Measurements from ENCODE around the gene PCDHB4. TPM values are rescaled to one million over a fixed set of nuclear protein-coding genes. Genes with fewer than 3 reads are reported as not detected.

PCDHB4 gene
- total and polyA plus RNA-seq, 2 donors (not counting 3 experiments of a cell fraction or from before 2014, with no cell fraction given), result 0.10 TPM; not detected in 1

DNA sequence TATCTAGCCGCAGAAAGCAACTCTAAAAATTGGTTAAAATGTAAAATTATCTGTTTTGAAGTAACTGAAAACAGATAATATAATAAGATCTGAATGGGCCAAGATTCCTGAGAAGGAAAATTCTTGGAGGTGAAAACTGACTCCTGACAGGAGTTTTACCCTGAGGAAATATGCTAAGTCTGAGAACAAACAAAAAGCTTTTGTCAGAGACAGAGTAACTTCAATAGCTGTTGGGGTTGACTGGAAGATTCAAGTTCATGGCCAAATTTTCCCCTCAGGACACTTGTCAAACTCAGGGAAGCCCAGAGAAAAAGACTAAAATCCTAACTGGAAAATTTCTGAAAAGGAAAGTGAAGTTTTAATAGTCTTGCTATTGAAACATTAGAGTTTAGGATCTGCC lies 5.7 kb downstream of the PCDHB4 start:
- H4K20me1 ChIP-seq (replicated peaks; ENCODE audit: control insufficient read depth, extremely low read depth, insufficient read depth, low read length), result no peaks in the 10 kb centered on the region
- no peaks in the 10 kb centered on the region for H3K79me2 ChIP-seq (ENCODE audit: control insufficient read depth, insufficient read depth, low read length)
- no peak overlapping the region for H3K4me3 ChIP-seq (replicated peaks in 1 of 3; ENCODE audit: insufficient read depth in 1 of 3, low read depth in 1 of 3, low read length in 3 of 3)
- no peaks in the 10 kb centered on the region for H3K36me3 ChIP-seq (ENCODE audit: control insufficient read depth in 2 of 2, extremely low read depth in 1 of 2, insufficient read depth in 2 of 2, low read length in 2 of 2)
- H3K27me3 ChIP-seq (ENCODE audit: control insufficient read depth in 2 of 2, insufficient read depth in 2 of 2, low read length in 2 of 2), result no peaks in the 10 kb centered on the region
- H3K4me1 ChIP-seq (ENCODE audit: control insufficient read depth, extremely low read depth, insufficient read depth, low read length), result no peaks in the 10 kb centered on the region
- H3K9me1 ChIP-seq (replicated peaks; ENCODE audit: control insufficient read depth, extremely low read depth, insufficient read depth, low read length), result no peaks in the 10 kb centered on the region
- intact Hi-C loops (cut with micrococcal nuclease), result no loop called here
- H3K9me3 ChIP-seq (replicated peaks; ENCODE audit: control insufficient read depth, insufficient read depth, low read length), result no peaks in the 10 kb centered on the region
- no peak overlapping the region for H2AFZ ChIP-seq (ENCODE audit: low read depth, low read length)
- POLR2A ChIA-PET, result no interaction called here
- no peak for DNase-seq (ENCODE audit: low read depth, low spot score)
- no peak for FAIRE-seq
- no peak overlapping the region for H3K9ac ChIP-seq (replicated peaks; ENCODE audit: extremely low read depth, insufficient read depth, low read length)
- H3K4me2 ChIP-seq (ENCODE audit: insufficient read depth, low read length), result no peak overlapping the region
- CTCF ChIA-PET, result no interaction called here
- TF ChIP-seq POLR2A (IDR thresholded peaks at IDR 0.05; ENCODE audit: low read depth, low read length) (no peak), EZH2 (IDR thresholded peaks at IDR 0.05; ENCODE audit: borderline replicate concordance, low read depth, low read length, severe bottlenecking) (no peak), GATA2 (IDR thresholded peaks at IDR 0.05; ENCODE audit: insufficient read depth, insufficient read length, low read depth, low read length) (no peak)
- TF ChIP-seq, protein P1, sequence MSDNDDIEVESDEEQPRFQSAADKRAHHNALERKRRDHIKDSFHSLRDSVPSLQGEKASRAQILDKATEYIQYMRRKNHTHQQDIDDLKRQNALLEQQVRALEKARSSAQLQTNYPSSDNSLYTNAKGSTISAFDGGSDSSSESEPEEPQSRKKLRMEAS (IDR thresholded peaks at IDR 0.05; ENCODE audit: insufficient read depth, insufficient read length), result no peak
- TF ChIP-seq, protein P2, sequence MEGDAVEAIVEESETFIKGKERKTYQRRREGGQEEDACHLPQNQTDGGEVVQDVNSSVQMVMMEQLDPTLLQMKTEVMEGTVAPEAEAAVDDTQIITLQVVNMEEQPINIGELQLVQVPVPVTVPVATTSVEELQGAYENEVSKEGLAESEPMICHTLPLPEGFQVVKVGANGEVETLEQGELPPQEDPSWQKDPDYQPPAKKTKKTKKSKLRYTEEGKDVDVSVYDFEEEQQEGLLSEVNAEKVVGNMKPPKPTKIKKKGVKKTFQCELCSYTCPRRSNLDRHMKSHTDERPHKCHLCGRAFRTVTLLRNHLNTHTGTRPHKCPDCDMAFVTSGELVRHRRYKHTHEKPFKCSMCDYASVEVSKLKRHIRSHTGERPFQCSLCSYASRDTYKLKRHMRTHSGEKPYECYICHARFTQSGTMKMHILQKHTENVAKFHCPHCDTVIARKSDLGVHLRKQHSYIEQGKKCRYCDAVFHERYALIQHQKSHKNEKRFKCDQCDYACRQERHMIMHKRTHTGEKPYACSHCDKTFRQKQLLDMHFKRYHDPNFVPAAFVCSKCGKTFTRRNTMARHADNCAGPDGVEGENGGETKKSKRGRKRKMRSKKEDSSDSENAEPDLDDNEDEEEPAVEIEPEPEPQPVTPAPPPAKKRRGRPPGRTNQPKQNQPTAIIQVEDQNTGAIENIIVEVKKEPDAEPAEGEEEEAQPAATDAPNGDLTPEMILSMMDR (IDR thresholded peaks at IDR 0.05; ENCODE audit: extremely low read depth in 1 of 2, insufficient read depth in 1 of 2, low read depth in 1 of 2, low read length in 2 of 2), result no peak
- dilution Hi-C loops (cut with MboI; ENCODE audit: extremely low pct_ligation_motif_present, low sequenced_read_pairs), result no loop called here
- BruUV-seq (replicated peaks), result no TSS peak
- no peak overlapping the region for H3K27ac ChIP-seq (ENCODE audit: insufficient read depth, low read depth, low read length)

All from endothelial cell of umbilical vein (primary cell).